GM19035 (cell line): ENCODE measurements around the gene KISS1R.
"Not testable (repeated sequence)": the region's sequence is repeated elsewhere in the genome, so short reads cannot be mapped to it uniquely, and the experiment has no call there.

Experiments used
- ATAC-seq: cut with Tn5 transposase; IDR thresholded peaks from one replicate; pipeline ENCODE4 v1.9.1; 2021; ENCODE audit not compliant: unreplicated experiment

Gene KISS1R

GRCh38 chr19:917323-918151 lies at the start of gene KISS1R:
Gene KISS1R, plus strand, starts transcription at chr19:917333. Its CDS starts 170 bp downstream, at chr19:917503.
- no peak for ATAC-seq

- ATAC-seq = no peak
Observed at GRCh38 chr19:867855-868457, 49.2 kb upstream of the KISS1R start.

GRCh38 chr19:868458-869244 lies 48.5 kb upstream of the KISS1R start:
- ATAC-seq = no peak

- ATAC-seq = no peak
Observed at GRCh38 chr19:869245-870177, 47.6 kb upstream of the KISS1R start.

- ATAC-seq = no peak
Observed at GRCh38 chr19:870314-870713, 46.8 kb upstream of the KISS1R start.

- no peak for ATAC-seq
Observed at GRCh38 chr19:870963-871401, 46.2 kb upstream of the KISS1R start.

GRCh38 chr19:871446-872265 lies 45.5 kb upstream of the KISS1R start:
- no peak for ATAC-seq

- no peak for ATAC-seq
Observed at GRCh38 chr19:872266-872951, 44.7 kb upstream of the KISS1R start.

GRCh38 chr19:873084-873483 lies 44.0 kb upstream of the KISS1R start:
- ATAC-seq = no peak

GRCh38 chr19:873561-874041 lies 43.5 kb upstream of the KISS1R start:
- ATAC-seq = no peak

GRCh38 chr19:875265-875879 lies 41.8 kb upstream of the KISS1R start:
- ATAC-seq = no peak

GRCh38 chr19:876089-876488 lies 41.0 kb upstream of the KISS1R start:
- ATAC-seq = no peak

- ATAC-seq = no peak
Observed at GRCh38 chr19:876780-877314, 40.3 kb upstream of the KISS1R start.

GRCh38 chr19:877992-878660 lies 39.0 kb upstream of the KISS1R start:
- ATAC-seq = not testable (repeated sequence)

- ATAC-seq = not testable (repeated sequence)
Observed at GRCh38 chr19:878751-879561, 38.2 kb upstream of the KISS1R start.

GRCh38 chr19:879711-880438 lies 37.3 kb upstream of the KISS1R start:
- ATAC-seq = no peak
